ENCODE data around the gene SLC26A9.
"Not testable (repeated sequence)": the region's sequence is repeated elsewhere in the genome, so short reads cannot be mapped to it uniquely, and the experiment has no call there.

SLC26A9 gene

GRCh38 chr1:205891481-205891880, 51.8 kb downstream of the SLC26A9 start:
- not testable (repeated sequence) for DNase-seq (ENCODE audit: low read depth, low spot score)

DNA sequence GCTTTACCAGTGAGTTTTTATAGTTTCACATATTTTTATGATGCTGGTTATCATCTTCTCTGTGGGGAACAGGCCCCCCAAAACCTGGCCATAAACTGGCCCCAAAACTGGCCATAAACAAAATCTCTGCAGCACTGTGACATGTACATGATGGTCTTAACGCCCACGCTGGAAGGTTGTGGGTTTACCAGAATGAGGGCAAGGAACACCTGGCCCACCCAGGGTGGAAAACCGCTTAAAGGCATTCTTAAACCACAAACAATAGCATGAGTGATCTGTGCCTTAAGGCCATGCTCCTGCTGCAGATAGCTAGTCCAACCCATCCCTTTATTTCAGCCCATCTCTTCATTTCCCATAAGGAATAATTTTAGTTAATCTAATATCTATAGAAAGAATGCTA, 52.6 kb downstream of the SLC26A9 start:
- not testable (repeated sequence) for DNase-seq (ENCODE audit: low read depth, low spot score)

- DNase-seq (ENCODE audit: low read depth, low spot score): peak; percentile 15
Measured at GRCh38 chr1:205889706-205890105, 53.5 kb downstream of the SLC26A9 start.

- not testable (repeated sequence) for DNase-seq (ENCODE audit: low read depth, low spot score)
Measured at GRCh38 chr1:205889006-205889405, 54.2 kb downstream of the SLC26A9 start.

- no peak for DNase-seq (ENCODE audit: low read depth, low spot score)
Measured at GRCh38 chr1:205883792-205884191, 59.5 kb downstream of the SLC26A9 start.

- no peak for DNase-seq (ENCODE audit: low read depth, low spot score)
Measured at GRCh38 chr1:205880923-205881322, 62.3 kb downstream of the SLC26A9 start.

DNA sequence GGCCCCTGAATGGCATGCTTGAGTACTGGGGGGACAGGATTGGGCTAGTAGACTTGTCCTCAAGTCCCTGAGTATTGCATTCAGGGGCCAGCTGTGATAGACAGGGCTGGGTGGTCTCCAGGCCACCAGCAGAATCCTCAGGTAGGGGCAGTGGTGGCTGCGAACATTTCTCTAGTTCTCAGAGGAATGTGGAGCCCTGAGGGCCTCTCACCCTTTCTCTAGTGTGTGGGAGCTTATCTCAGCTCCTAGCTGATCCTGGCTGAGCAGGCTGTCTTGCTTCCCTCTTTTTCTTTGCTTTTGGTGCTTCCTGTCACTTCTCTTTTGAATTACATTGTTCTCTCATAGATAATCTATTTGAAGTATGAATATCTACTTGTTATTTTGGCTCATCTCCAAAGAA, 63.3 kb downstream of the SLC26A9 start:
- DNase-seq (ENCODE audit: low read depth, low spot score): peak; percentile 33

DNA sequence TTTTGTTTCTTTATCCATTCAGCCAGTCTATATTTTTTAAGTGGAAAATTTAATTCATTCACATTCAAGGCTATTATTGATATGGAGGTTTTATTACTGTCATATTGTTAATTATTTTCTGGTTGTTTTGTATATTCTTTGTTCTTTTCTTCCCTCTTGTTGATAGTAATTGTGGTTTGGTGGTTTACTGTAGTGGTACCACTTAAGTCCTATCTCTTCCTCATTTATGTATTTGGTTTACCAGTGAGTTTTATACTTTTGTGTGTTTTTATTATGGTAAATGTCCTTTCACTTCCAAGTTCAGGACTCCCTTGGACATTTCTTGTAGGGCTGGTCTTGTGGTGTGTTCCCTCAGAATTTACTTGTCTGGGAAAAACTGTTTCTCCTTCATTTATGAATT, 65.2 kb downstream of the SLC26A9 start:
- no peak for DNase-seq (ENCODE audit: low read depth, low spot score)

DNA sequence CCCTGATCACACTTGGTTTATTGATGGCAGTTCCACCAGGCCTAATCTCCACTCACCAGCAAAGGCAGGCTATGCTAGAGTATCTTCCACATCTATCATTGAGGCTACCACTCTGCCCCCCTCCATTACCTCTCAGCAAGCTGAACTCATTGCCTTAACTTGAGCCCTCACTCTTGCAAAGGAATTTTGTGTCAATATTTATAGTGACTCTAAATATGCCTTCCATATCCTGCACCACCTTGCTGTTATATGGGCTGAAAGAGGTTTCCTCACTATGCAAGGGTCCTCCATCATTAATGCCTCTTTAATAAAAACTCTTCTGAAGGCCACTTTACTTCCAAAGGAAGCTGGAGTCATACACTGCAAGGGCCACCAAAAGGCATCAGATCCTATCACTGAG, 70.1 kb downstream of the SLC26A9 start:
- not testable (repeated sequence) for DNase-seq (ENCODE audit: low read depth, low spot score)

DNA sequence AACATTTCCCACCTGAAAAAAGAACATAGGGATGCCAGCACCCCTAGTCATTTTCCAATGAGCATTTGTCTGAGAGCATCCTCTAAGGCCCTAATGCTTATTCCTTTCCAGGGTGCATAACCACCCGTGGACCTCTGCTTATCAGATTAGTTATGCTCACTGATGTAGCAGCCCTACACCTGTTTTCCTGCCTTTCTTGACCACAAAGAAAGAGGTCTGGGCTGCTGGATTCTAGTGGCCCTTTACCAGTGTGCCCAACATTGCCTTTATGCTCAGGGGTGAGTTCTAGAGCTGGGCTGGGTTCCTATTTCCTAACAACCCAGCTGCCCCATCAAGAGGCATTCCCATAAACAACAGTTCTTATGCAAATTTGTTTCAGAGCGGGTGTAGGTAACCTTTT, 73.0 kb downstream of the SLC26A9 start:
- DNase-seq (ENCODE audit: low read depth, low spot score): no peak
